HepG2 (cell line): ENCODE data around the gene RNASE8. TPM values are rescaled to one million over a fixed set of nuclear protein-coding genes. Genes with fewer than 3 reads are reported as not detected.

Experiments
- CCDC6 ChIP-seq: sonication (generic); formaldehyde crosslinking; IDR thresholded peaks from 2 replicates; pipeline ENCODE4 v1.8.1; 2022; ENCODE audit warnings: mild to moderate bottlenecking, missing genetic modification reagents, moderate library complexity
- FIP1L1 ChIP-seq: fragments of 200-400 bp; formaldehyde crosslinking; IDR thresholded peaks from 2 replicates; pipeline ENCODE4 v1.6.1; 2018; ENCODE audit warnings: low read depth, mild to moderate bottlenecking, low read length, moderate library complexity, borderline replicate concordance; ENCODE audit not compliant: insufficient read depth
- FOXA1 ChIP-seq, 2 experiments: fragments of 450-650 bp in 1 of 2; sonication (generic) in 1 of 2; formaldehyde crosslinking in 1 of 2; IDR thresholded peaks; 2 replicates each; pipeline versions ENCODE4 v1.4.0 to v1.6.1; 2016 to 2020; ENCODE audit warnings: missing genetic modification reagents in 1 of 2
- HOXD1 ChIP-seq: sonication (generic); formaldehyde crosslinking; IDR thresholded peaks from 2 replicates; pipeline ENCODE4 v1.5.0; 2020; ENCODE audit warnings: missing genetic modification reagents
- KDM1A ChIP-seq: IDR thresholded peaks from 2 replicates; pipeline ENCODE4 v1.6.1; 2016; ENCODE audit warnings: missing compliant biosample characterization
- MAFG ChIP-seq: sonication (generic); formaldehyde crosslinking; IDR thresholded peaks from 2 replicates; pipeline ENCODE4 v1.5.1; 2020; ENCODE audit warnings: mild to moderate bottlenecking, missing genetic modification reagents
- MEIS1 ChIP-seq: sonication (generic); formaldehyde crosslinking; IDR thresholded peaks from 2 replicates; pipeline ENCODE4 v1.9.0; 2021; ENCODE audit warnings: mild to moderate bottlenecking, missing genetic modification reagents, moderate library complexity, borderline replicate concordance
- SIX4 ChIP-seq: sonication (generic); formaldehyde crosslinking; IDR thresholded peaks from 2 replicates; pipeline ENCODE4 v1.4.0; 2020; ENCODE audit warnings: missing genetic modification reagents
- SMARCE1 ChIP-seq: fragments of 450-650 bp; IDR thresholded peaks from 2 replicates; pipeline ENCODE4 v1.6.1; 2017; ENCODE audit warnings: borderline replicate concordance
- SRF ChIP-seq: IDR thresholded peaks from 2 replicates; pipeline ENCODE4 v1.6.1; 2011; ENCODE audit warnings: mild to moderate bottlenecking, low read depth, low read length, moderate library complexity
- TOPORS ChIP-seq: sonication (generic); formaldehyde crosslinking; IDR thresholded peaks from 2 replicates; pipeline ENCODE4 v1.8.0; 2023; ENCODE audit warnings: mild to moderate bottlenecking, missing genetic modification reagents
- XRCC5 ChIP-seq: fragments of 200-400 bp; formaldehyde crosslinking; optimal IDR thresholded peaks from 2 replicates; pipeline ENCODE3; 2017; ENCODE audit warnings: mild to moderate bottlenecking, low read length
- ZNF124 ChIP-seq: sonication (generic); formaldehyde crosslinking; IDR thresholded peaks from 2 replicates; pipeline ENCODE4 v1.4.0; 2020; ENCODE audit warnings: missing genetic modification reagents
- ZNF83 ChIP-seq: sonication (generic); formaldehyde crosslinking; IDR thresholded peaks from 2 replicates; pipeline ENCODE4 v1.4.0; 2020; ENCODE audit warnings: missing genetic modification reagents, mild to moderate bottlenecking, borderline replicate concordance
- polyA plus RNA-seq, 8 experiments: library from polyadenylated mRNA; depleted of rRNA in 3 of 8; stranded (reverse) in 7 of 8; unstranded in 1 of 8; fragments of >200 nt; fragmentation: Illumina TruSeq in 4 of 8; extraction: Trizol in 4 of 8; gene quantifications; 2 replicates each; pipeline versions ENCODE4 v1.2.1 to v1.2.3, GENCODE V29; 2011 to 2016; ENCODE audit warnings: low read depth in 4 of 8, missing spikeins in 1 of 8, mixed read lengths in 1 of 8; ENCODE audit not compliant: insufficient read depth in 1 of 8
- total RNA-seq, 5 experiments: library from RNA; depleted of rRNA; stranded (reverse); fragments of >200 nt; fragmentation: Illumina TruSeq; extraction: Trizol; gene quantifications; 2 replicates each; pipeline ENCODE4 v1.2.3, GENCODE V29; 2016; ENCODE audit warnings: low read depth in 1 of 5
- TF ChIP-seq, protein P1 (sequence below): sonication (generic); formaldehyde crosslinking; IDR thresholded peaks from 2 replicates; pipeline ENCODE4 v1.5.0; 2020; ENCODE audit warnings: missing genetic modification reagents, mild to moderate bottlenecking, borderline replicate concordance
- TF ChIP-seq, protein P2 (sequence below): sonication (generic); formaldehyde crosslinking; IDR thresholded peaks from 2 replicates; pipeline ENCODE4 v1.4.0; 2020; ENCODE audit warnings: missing genetic modification reagents, mild to moderate bottlenecking, borderline replicate concordance
- TF ChIP-seq, protein P3 (sequence below): sonication (generic); formaldehyde crosslinking; IDR thresholded peaks from 2 replicates; pipeline ENCODE4 v1.4.0; 2020; ENCODE audit warnings: mild to moderate bottlenecking, missing genetic modification reagents
- TF ChIP-seq, protein P4 (sequence below): sonication (generic); formaldehyde crosslinking; IDR thresholded peaks from 2 replicates; pipeline ENCODE4 v1.4.0; 2020; ENCODE audit warnings: missing genetic modification reagents
- TF ChIP-seq, protein P5 (sequence below): sonication (generic); formaldehyde crosslinking; IDR thresholded peaks from 2 replicates; pipeline ENCODE4 v1.5.0; 2020; ENCODE audit warnings: mild to moderate bottlenecking, missing genetic modification reagents, borderline replicate concordance

The RNASE8 gene
- total and polyA plus RNA-seq, 2 of the 13 experiments (the other 11 are each of a cell fraction or from before 2014, with no cell fraction given), result not detected

DNA sequence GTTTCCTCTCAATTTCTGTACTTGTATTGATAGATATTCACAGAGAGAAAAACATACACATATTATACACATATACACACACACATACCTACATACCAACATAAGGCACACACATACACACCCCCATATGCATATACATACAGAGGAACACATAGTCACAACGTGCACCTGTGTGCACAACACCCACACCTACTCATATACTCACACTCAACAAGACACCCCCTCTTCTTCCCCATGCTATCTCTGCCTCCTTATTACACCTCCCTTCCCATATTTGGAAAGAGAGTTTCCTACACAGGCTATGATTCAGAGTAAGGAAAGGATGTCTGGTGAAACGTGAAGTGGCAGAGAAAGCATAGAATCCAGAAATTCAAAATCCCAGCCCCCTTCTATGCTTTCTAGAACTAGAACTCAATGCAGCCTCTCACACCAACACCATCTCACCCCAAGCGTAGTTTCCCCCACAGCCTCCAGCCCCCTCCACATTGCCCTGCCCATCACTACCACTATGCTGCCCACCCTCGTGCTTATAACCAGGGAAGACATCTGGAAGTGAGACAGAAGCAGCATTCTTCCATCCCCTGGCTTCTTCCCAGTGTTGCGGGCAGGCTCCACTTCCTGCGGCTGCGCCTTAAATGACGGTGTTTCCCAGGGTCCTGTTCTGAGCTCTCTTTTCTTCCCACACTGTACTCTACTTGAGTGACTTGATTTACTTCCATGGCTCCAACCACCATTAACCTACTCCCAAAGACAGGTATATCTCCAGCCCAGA lies 2.4 kb downstream of the RNASE8 start (continued):
- TF ChIP-seq, protein P1, sequence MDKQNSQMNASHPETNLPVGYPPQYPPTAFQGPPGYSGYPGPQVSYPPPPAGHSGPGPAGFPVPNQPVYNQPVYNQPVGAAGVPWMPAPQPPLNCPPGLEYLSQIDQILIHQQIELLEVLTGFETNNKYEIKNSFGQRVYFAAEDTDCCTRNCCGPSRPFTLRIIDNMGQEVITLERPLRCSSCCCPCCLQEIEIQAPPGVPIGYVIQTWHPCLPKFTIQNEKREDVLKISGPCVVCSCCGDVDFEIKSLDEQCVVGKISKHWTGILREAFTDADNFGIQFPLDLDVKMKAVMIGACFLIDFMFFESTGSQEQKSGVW, result no peak
- TF ChIP-seq, protein P2, sequence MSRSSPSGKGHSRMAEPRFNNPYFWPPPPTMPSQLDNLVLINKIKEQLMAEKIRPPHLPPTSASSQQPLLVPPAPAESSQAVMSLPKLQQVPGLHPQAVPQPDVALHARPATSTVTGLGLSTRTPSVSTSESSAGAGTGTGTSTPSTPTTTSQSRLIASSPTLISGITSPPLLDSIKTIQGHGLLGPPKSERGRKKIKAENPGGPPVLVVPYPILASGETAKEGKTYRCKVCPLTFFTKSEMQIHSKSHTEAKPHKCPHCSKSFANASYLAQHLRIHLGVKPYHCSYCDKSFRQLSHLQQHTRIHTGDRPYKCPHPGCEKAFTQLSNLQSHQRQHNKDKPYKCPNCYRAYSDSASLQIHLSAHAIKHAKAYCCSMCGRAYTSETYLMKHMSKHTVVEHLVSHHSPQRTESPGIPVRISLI, result no peak
- no peak for TF ChIP-seq ZNF124 (CRISPR knock-in tag)
- TF ChIP-seq XRCC5, result no peak
- TF ChIP-seq TOPORS, result no peak
- no peak for TF ChIP-seq ZNF83 (CRISPR knock-in tag)
- TF ChIP-seq, protein P3, sequence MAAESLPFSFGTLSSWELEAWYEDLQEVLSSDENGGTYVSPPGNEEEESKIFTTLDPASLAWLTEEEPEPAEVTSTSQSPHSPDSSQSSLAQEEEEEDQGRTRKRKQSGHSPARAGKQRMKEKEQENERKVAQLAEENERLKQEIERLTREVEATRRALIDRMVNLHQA, result no peak
- TF ChIP-seq MAFG, result no peak
- TF ChIP-seq, protein P4, sequence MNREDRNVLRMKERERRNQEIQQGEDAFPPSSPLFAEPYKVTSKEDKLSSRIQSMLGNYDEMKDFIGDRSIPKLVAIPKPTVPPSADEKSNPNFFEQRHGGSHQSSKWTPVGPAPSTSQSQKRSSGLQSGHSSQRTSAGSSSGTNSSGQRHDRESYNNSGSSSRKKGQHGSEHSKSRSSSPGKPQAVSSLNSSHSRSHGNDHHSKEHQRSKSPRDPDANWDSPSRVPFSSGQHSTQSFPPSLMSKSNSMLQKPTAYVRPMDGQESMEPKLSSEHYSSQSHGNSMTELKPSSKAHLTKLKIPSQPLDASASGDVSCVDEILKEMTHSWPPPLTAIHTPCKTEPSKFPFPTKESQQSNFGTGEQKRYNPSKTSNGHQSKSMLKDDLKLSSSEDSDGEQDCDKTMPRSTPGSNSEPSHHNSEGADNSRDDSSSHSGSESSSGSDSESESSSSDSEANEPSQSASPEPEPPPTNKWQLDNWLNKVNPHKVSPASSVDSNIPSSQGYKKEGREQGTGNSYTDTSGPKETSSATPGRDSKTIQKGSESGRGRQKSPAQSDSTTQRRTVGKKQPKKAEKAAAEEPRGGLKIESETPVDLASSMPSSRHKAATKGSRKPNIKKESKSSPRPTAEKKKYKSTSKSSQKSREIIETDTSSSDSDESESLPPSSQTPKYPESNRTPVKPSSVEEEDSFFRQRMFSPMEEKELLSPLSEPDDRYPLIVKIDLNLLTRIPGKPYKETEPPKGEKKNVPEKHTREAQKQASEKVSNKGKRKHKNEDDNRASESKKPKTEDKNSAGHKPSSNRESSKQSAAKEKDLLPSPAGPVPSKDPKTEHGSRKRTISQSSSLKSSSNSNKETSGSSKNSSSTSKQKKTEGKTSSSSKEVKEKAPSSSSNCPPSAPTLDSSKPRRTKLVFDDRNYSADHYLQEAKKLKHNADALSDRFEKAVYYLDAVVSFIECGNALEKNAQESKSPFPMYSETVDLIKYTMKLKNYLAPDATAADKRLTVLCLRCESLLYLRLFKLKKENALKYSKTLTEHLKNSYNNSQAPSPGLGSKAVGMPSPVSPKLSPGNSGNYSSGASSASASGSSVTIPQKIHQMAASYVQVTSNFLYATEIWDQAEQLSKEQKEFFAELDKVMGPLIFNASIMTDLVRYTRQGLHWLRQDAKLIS (CRISPR knock-in tag), result no peak
- peak; percentile 8; the same call in 1 of the 2 replicates for TF ChIP-seq MEIS1
- TF ChIP-seq FOXA1 (IDR thresholded peaks at IDR 0.05), result no peak
- TF ChIP-seq FOXA1 (CRISPR knock-in tag; IDR thresholded peaks at IDR 0.05), result no peak
- no peak for TF ChIP-seq SIX4 (CRISPR knock-in tag)
- TF ChIP-seq CCDC6 (CRISPR knock-in tag), result no peak
- TF ChIP-seq KDM1A (CRISPR knock-in tag), result no peak
- TF ChIP-seq, protein P5, sequence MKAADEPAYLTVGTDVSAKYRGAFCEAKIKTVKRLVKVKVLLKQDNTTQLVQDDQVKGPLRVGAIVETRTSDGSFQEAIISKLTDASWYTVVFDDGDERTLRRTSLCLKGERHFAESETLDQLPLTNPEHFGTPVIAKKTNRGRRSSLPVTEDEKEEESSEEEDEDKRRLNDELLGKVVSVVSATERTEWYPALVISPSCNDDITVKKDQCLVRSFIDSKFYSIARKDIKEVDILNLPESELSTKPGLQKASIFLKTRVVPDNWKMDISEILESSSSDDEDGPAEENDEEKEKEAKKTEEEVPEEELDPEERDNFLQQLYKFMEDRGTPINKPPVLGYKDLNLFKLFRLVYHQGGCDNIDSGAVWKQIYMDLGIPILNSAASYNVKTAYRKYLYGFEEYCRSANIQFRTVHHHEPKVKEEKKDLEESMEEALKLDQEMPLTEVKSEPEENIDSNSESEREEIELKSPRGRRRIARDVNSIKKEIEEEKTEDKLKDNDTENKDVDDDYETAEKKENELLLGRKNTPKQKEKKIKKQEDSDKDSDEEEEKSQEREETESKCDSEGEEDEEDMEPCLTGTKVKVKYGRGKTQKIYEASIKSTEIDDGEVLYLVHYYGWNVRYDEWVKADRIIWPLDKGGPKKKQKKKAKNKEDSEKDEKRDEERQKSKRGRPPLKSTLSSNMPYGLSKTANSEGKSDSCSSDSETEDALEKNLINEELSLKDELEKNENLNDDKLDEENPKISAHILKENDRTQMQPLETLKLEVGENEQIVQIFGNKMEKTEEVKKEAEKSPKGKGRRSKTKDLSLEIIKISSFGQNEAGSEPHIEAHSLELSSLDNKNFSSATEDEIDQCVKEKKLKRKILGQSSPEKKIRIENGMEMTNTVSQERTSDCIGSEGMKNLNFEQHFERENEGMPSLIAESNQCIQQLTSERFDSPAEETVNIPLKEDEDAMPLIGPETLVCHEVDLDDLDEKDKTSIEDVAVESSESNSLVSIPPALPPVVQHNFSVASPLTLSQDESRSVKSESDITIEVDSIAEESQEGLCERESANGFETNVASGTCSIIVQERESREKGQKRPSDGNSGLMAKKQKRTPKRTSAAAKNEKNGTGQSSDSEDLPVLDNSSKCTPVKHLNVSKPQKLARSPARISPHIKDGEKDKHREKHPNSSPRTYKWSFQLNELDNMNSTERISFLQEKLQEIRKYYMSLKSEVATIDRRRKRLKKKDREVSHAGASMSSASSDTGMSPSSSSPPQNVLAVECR (CRISPR knock-in tag), result no peak
- no peak for TF ChIP-seq SMARCE1
- no peak for TF ChIP-seq HOXD1 (CRISPR knock-in tag)
- no peak for TF ChIP-seq FIP1L1
- 0 out of 2 replicates have a peak, but pooled peaks have one; percentile 15 for TF ChIP-seq SRF
